ENCODE measurements around the gene TBCCD1.

DNA sequence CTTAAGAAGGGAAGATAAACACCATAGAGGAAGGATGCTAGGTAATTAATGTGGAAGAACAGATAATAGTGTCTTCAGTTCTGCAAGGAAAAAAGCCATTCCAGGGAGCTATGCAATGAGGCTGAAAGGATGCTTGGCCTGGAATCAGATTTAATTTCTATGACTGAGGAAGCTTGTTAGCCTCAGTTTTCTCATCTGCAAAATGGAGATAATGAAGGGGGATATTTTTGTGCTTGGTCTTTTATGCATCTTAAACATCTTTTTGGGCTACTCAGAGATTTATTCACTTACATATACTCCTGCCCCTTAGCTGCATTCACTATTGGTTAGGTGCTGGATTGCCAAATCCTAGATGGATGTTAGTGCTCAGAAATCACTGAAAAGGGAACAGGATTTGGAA, 20.0 kb upstream of the TBCCD1 start:
- TF ChIP-seq, protein P1, sequence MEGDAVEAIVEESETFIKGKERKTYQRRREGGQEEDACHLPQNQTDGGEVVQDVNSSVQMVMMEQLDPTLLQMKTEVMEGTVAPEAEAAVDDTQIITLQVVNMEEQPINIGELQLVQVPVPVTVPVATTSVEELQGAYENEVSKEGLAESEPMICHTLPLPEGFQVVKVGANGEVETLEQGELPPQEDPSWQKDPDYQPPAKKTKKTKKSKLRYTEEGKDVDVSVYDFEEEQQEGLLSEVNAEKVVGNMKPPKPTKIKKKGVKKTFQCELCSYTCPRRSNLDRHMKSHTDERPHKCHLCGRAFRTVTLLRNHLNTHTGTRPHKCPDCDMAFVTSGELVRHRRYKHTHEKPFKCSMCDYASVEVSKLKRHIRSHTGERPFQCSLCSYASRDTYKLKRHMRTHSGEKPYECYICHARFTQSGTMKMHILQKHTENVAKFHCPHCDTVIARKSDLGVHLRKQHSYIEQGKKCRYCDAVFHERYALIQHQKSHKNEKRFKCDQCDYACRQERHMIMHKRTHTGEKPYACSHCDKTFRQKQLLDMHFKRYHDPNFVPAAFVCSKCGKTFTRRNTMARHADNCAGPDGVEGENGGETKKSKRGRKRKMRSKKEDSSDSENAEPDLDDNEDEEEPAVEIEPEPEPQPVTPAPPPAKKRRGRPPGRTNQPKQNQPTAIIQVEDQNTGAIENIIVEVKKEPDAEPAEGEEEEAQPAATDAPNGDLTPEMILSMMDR (IDR thresholded peaks at IDR 0.05; ENCODE audit: poor library complexity, severe bottlenecking), result no peak
- TF ChIP-seq SMC3 (conservative IDR thresholded peaks at IDR 0.05; ENCODE audit: poor library complexity), result no peak
- TF ChIP-seq EZH2 (IDR thresholded peaks at IDR 0.05; ENCODE audit: borderline replicate concordance, insufficient read depth, low read length, poor library complexity, severe bottlenecking), result no peak
- TF ChIP-seq, protein P2, sequence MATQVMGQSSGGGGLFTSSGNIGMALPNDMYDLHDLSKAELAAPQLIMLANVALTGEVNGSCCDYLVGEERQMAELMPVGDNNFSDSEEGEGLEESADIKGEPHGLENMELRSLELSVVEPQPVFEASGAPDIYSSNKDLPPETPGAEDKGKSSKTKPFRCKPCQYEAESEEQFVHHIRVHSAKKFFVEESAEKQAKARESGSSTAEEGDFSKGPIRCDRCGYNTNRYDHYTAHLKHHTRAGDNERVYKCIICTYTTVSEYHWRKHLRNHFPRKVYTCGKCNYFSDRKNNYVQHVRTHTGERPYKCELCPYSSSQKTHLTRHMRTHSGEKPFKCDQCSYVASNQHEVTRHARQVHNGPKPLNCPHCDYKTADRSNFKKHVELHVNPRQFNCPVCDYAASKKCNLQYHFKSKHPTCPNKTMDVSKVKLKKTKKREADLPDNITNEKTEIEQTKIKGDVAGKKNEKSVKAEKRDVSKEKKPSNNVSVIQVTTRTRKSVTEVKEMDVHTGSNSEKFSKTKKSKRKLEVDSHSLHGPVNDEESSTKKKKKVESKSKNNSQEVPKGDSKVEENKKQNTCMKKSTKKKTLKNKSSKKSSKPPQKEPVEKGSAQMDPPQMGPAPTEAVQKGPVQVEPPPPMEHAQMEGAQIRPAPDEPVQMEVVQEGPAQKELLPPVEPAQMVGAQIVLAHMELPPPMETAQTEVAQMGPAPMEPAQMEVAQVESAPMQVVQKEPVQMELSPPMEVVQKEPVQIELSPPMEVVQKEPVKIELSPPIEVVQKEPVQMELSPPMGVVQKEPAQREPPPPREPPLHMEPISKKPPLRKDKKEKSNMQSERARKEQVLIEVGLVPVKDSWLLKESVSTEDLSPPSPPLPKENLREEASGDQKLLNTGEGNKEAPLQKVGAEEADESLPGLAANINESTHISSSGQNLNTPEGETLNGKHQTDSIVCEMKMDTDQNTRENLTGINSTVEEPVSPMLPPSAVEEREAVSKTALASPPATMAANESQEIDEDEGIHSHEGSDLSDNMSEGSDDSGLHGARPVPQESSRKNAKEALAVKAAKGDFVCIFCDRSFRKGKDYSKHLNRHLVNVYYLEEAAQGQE (IDR thresholded peaks at IDR 0.05; ENCODE audit: borderline replicate concordance), result no peak

Measured in neural cell (in vitro differentiated cells).